GM12864 (cell line): ENCODE data around the gene ZFP36.

ENCODE experiments used
- DNase-seq: peaks from one replicate; pipeline ENCODE4 v3.0.0-alpha.2; 2011; ENCODE audit warnings: low read depth
- H3K4me3 ChIP-seq: 2 replicates; pipeline ENCODE4 v1.5.1; 2011; ENCODE audit warnings: mild to moderate bottlenecking, low read depth, low read length, control low read depth
- TF ChIP-seq, protein P1 (sequence below): IDR thresholded peaks from 2 replicates; pipeline ENCODE4 v1.5.1; 2011; ENCODE audit warnings: low read depth, mild to moderate bottlenecking, moderate library complexity, low read length, control low read depth, inconsistent platforms; ENCODE audit errors: missing control alignments

The ZFP36 gene

GRCh38 chr19:39406656-39407409 is at the start of gene ZFP36:
Gene ZFP36, plus strand, starts transcription at chr19:39406847. Its CDS starts 58 bp downstream, at chr19:39406905.
- H3K4me3 ChIP-seq, result peak within 1 kb of the TSS; percentile 98
- no peak for DNase-seq

DNA sequence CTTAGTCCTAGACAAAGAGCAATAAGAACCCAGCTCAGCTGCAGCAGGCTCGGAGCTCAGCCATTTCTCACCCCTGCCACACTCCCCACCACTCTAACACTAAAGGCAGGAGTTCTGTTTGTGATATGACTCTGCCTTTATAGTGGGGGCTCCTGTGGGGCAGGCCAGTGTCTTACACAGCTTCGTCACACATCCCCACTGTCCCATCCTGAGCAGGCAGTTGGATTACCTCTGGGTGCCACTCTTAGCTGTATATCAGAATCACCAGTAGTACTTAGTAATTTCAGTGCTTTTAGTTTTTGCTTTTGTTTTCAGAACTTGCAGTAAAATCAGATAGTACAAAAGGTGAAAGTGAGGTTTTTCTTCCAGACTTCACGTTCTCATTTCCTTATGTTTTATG is 47.6 kb upstream of the ZFP36 start:
- H3K4me3 ChIP-seq, result no peak overlapping the region
- TF ChIP-seq, protein P1, sequence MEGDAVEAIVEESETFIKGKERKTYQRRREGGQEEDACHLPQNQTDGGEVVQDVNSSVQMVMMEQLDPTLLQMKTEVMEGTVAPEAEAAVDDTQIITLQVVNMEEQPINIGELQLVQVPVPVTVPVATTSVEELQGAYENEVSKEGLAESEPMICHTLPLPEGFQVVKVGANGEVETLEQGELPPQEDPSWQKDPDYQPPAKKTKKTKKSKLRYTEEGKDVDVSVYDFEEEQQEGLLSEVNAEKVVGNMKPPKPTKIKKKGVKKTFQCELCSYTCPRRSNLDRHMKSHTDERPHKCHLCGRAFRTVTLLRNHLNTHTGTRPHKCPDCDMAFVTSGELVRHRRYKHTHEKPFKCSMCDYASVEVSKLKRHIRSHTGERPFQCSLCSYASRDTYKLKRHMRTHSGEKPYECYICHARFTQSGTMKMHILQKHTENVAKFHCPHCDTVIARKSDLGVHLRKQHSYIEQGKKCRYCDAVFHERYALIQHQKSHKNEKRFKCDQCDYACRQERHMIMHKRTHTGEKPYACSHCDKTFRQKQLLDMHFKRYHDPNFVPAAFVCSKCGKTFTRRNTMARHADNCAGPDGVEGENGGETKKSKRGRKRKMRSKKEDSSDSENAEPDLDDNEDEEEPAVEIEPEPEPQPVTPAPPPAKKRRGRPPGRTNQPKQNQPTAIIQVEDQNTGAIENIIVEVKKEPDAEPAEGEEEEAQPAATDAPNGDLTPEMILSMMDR, result no peak
- DNase-seq, result no peak

More at GRCh38 chr19:39406656-39407409, at the start of gene ZFP36:
- TF ChIP-seq, protein P1, result no peak

- no peak for DNase-seq
- TF ChIP-seq, protein P1, result no peak
- no peak overlapping the region for H3K4me3 ChIP-seq
These were observed 46.0 kb upstream of the ZFP36 start for GRCh38 chr19:39360599-39360998.

GRCh38 chr19:39362682-39363657 is 43.7 kb upstream of the ZFP36 start:
- no peak for DNase-seq
- H3K4me3 ChIP-seq, result no peak overlapping the region

DNA sequence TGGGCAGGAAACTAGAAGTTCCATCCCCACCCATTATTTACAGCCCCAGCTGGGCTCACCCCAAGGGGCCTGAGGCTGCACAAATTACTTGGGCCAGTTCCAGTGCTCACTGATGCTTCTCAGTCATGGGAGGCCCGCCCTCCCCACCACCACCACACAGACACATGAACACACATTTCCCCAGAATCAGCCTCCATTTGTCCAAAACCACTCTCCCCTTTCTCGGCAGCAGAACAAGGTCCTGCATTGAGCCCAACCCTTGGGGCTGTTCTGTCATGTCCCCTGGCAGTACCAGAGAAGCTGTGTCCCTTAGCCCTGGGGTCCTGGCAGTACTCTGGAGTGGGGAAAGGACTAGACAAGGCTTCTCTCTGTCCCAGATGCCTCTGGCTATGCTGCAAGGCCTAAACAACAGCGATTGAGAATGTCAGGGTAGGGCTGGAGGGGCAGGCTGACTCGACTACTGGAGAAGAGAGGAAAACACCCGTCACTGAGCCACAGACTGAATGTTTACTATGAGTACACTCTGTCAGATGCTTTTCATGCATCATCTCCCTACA is 42.7 kb upstream of the ZFP36 start:
- DNase-seq, result no peak
- no peak overlapping the region for H3K4me3 ChIP-seq
- TF ChIP-seq, protein P1, result no peak

More at GRCh38 chr19:39362682-39363657, 43.7 kb upstream of the ZFP36 start:
- TF ChIP-seq, protein P1, result no peak

- TF ChIP-seq, protein P1, result no peak
- DNase-seq, result no peak
- no peak overlapping the region for H3K4me3 ChIP-seq
These were observed 41.1 kb upstream of the ZFP36 start for GRCh38 chr19:39365531-39365930.
